Esophagus muscularis mucosa (tissue), 4 donors: ENCODE data around the gene PLS1.

Experiments
- CTCF ChIP-seq, 3 experiments: fragments of 200-600 bp in 2 of 3; fragments of 450-650 bp in 1 of 3; sonication (generic) in 2 of 3; IDR thresholded peaks; one replicate each; pipeline ENCODE4 v1.5.1; 2017 to 2019; ENCODE audit warnings: antibody characterized with exemption in 3 of 3, mild to moderate bottlenecking in 2 of 3, moderate library complexity in 1 of 3
- EP300 ChIP-seq: sonication (generic); formaldehyde crosslinking; IDR thresholded peaks from one replicate; pipeline ENCODE4 v1.6.1; 2017; ENCODE audit warnings: antibody characterized with exemption
- POLR2AphosphoS5 ChIP-seq, 2 donors: sonication (generic); formaldehyde crosslinking; IDR thresholded peaks; one replicate each; pipeline ENCODE4 v1.6.1; 2017; ENCODE audit warnings: antibody characterized with exemption in 2 of 2

DNA sequence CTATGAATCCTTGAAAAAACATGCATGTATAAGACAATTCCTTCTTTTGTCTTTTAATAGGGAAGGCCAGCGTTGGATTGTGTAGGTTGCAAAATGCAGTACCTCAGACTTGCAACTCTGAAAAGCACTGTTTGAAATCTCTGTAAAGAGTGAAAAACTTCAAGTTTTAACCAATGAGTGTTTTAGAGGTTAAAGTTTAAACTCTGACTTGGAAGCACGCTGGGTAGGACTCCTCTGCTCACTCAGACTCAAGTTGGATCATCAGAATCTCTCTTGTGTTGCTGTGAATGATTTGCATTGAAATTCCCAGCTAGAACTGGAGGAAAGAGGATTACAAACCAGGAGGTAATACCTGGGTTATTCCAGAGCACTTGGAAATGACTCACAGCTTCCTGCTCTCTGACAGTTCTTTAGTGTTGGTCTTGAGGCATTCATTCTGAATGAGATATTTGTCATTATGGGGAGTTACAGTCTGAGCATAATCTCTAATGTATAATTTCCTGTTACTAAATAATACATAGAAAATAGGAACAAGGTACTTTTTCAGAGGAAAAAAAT is 49.1 kb downstream of the PLS1 start:
- TF ChIP-seq CTCF (IDR thresholded peaks at IDR 0.05) (no peak), POLR2AphosphoS5 (IDR thresholded peaks at IDR 0.05) (no peak), EP300 (no peak)
